GM18867 (cell line): ENCODE measurements around the gene DNAJA4.

Experiments used
- ATAC-seq: cut with Tn5 transposase; IDR thresholded peaks from one replicate; pipeline ENCODE4 v1.9.1; 2021; ENCODE audit warnings: mild to moderate bottlenecking, moderate library complexity; ENCODE audit not compliant: unreplicated experiment

Gene DNAJA4

GRCh38 chr15:78264304-78265136 lies at the start of gene DNAJA4:
DNAJA4 (plus strand) TSS chr15:78264562; CDS start chr15:78264764, 202 bp downstream.
- no peak for ATAC-seq

- ATAC-seq: no peak
These were observed 47.9 kb upstream of the DNAJA4 start for GRCh38 chr15:78216276-78217104.

GRCh38 chr15:78220713-78221112 lies 43.6 kb upstream of the DNAJA4 start:
- no peak for ATAC-seq

- ATAC-seq: no peak
These were observed 41.5 kb upstream of the DNAJA4 start for GRCh38 chr15:78222745-78223395.

- no peak for ATAC-seq
These were observed 40.9 kb upstream of the DNAJA4 start for GRCh38 chr15:78223396-78224022.

GRCh38 chr15:78224023-78224411 lies 40.3 kb upstream of the DNAJA4 start:
- no peak for ATAC-seq

- ATAC-seq: peak; percentile 60
These were observed 38.4 kb upstream of the DNAJA4 start for GRCh38 chr15:78225783-78226541.

- ATAC-seq: no peak
These were observed 35.9 kb upstream of the DNAJA4 start for GRCh38 chr15:78228356-78228996.

GRCh38 chr15:78229431-78230406 lies 34.6 kb upstream of the DNAJA4 start:
- ATAC-seq: no peak

GRCh38 chr15:78232951-78233350 lies 31.4 kb upstream of the DNAJA4 start:
- no peak for ATAC-seq

- no peak for ATAC-seq
These were observed 30.9 kb upstream of the DNAJA4 start for GRCh38 chr15:78233496-78233895.

- no peak for ATAC-seq
These were observed 29.8 kb upstream of the DNAJA4 start, which contains the start of gene ACSBG1 for GRCh38 chr15:78234515-78235040. ACSBG1 (minus strand) TSS chr15:78234565; CDS start chr15:78234501, 64 bp downstream.

- no peak for ATAC-seq
These were observed 27.9 kb upstream of the DNAJA4 start for GRCh38 chr15:78236491-78236890.

GRCh38 chr15:78237146-78237545 lies 27.2 kb upstream of the DNAJA4 start:
- ATAC-seq: no peak

GRCh38 chr15:78239811-78240210 lies 24.6 kb upstream of the DNAJA4 start:
- ATAC-seq: no peak

GRCh38 chr15:78241017-78241416 lies 23.3 kb upstream of the DNAJA4 start:
- ATAC-seq: no peak

- ATAC-seq: no peak
These were observed 22.2 kb upstream of the DNAJA4 start for GRCh38 chr15:78242128-78242527.

GRCh38 chr15:78243058-78243457 lies 21.3 kb upstream of the DNAJA4 start:
- ATAC-seq: no peak
